ENCODE results near the gene OR10A3.
A peak's percentile ranks its signal among the peaks of the same experiment; 100 is the strongest.

OR10A3 gene

GRCh38 chr11:7936615-7937014, 4.9 kb downstream of the OR10A3 start:
- no peak for DNase-seq (ENCODE audit: low spot score)

- DNase-seq (ENCODE audit: low spot score), result no peak
Measured at GRCh38 chr11:7931168-7931567, 10.3 kb downstream of the OR10A3 start, which contains the start of gene OR10A6. Gene OR10A6 (minus strand): TSS chr11:7931268. CDS start chr11:7928662, 2,606 bp downstream.

GRCh38 chr11:7927635-7928034, 13.9 kb downstream of the OR10A3 start:
- DNase-seq (ENCODE audit: low spot score), result no peak

GRCh38 chr11:7924536-7924935, 17.0 kb downstream of the OR10A3 start:
- DNase-seq (ENCODE audit: low spot score), result no peak

- DNase-seq (ENCODE audit: low spot score), result no peak
Measured at GRCh38 chr11:7918141-7918540, 23.4 kb downstream of the OR10A3 start.

- DNase-seq (ENCODE audit: low spot score), result no peak
Measured at GRCh38 chr11:7911011-7911410, 30.5 kb downstream of the OR10A3 start.

- DNase-seq (ENCODE audit: low spot score), result no peak
Measured at GRCh38 chr11:7910286-7910788, 31.2 kb downstream of the OR10A3 start.

- DNase-seq (ENCODE audit: low spot score), result no peak
Measured at GRCh38 chr11:7909585-7910285, 31.8 kb downstream of the OR10A3 start.

- no peak for DNase-seq (ENCODE audit: low spot score)
Measured at GRCh38 chr11:7907121-7907520, 34.4 kb downstream of the OR10A3 start.

- no peak for DNase-seq (ENCODE audit: low spot score)
Measured at GRCh38 chr11:7906481-7906880, 35.0 kb downstream of the OR10A3 start.

- DNase-seq (ENCODE audit: low spot score), result no peak
Measured at GRCh38 chr11:7905961-7906429, 35.5 kb downstream of the OR10A3 start.

- no peak for DNase-seq (ENCODE audit: low spot score)
Measured at GRCh38 chr11:7905549-7905948, 36.0 kb downstream of the OR10A3 start.

GRCh38 chr11:7904917-7905316, 36.6 kb downstream of the OR10A3 start:
- DNase-seq (ENCODE audit: low spot score), result no peak

- no peak for DNase-seq (ENCODE audit: low spot score)
Measured at GRCh38 chr11:7903940-7904339, 37.6 kb downstream of the OR10A3 start.

GRCh38 chr11:7901319-7901854, 40.1 kb downstream of the OR10A3 start:
- no peak for DNase-seq (ENCODE audit: low spot score)

- no peak for DNase-seq (ENCODE audit: low spot score)
Measured at GRCh38 chr11:7900686-7901085, 40.8 kb downstream of the OR10A3 start.

GRCh38 chr11:7899418-7899817, 42.1 kb downstream of the OR10A3 start:
- no peak for DNase-seq (ENCODE audit: low spot score)

- no peak for DNase-seq (ENCODE audit: low spot score)
Measured at GRCh38 chr11:7898666-7899283, 42.7 kb downstream of the OR10A3 start.

GRCh38 chr11:7896009-7896785, 45.3 kb downstream of the OR10A3 start:
- DNase-seq (ENCODE audit: low spot score), result no peak

- no peak for DNase-seq (ENCODE audit: low spot score)
Measured at GRCh38 chr11:7894251-7894650, 47.3 kb downstream of the OR10A3 start.

- no peak for DNase-seq (ENCODE audit: low spot score)
Measured at GRCh38 chr11:7893796-7894195, 47.7 kb downstream of the OR10A3 start.

- DNase-seq (ENCODE audit: low spot score), result peak; percentile 25
Measured at GRCh38 chr11:7892840-7893254, 48.7 kb downstream of the OR10A3 start.
